Measurements from ENCODE around the gene C2orf92.
"Not testable (repeated sequence)": the region's sequence is repeated elsewhere in the genome, so short reads cannot be mapped to it uniquely, and the experiment has no call there.

Gene C2orf92

DNA sequence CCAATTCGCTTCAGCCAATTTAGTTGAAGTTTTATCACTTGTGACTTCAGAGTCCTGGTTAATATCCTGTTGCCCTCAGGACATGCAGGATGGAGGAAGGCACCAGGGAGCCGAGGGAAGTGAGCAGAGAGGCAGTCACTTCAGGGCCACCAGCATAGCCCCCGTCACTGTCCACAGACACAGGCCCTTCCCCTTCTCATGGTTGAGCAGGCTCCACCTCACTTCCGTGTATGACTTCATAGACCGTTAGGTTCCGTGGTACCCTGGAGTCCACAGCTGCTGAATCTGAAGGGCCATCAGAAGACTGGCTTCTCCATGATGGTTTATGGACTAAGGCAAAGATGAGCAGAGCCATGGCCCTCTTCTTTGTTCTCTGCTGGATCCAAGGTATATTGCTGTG is at the start of gene C2orf92:
C2orf92 (plus strand) TSS at position 266 of the 400 bp plus-strand sequence; CDS start at position 342, 76 bp downstream.
- no peak for FAIRE-seq

DNA sequence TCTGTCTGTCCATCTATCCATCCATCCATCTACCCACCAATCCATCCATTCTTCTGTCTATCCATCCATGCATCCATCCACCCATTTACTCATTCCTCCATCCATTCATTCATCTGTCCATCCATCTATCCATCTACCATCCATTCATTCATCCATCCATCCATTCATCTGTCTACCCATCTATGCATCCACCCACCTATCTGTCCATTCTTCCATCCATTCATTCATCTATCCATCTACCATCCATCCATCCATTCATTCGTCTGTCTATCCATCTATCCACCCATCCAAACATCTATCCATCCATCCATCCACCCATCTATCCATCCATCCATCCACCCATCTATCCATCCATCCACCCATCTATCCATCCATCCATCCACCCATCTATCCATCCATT is 49.0 kb upstream of the C2orf92 start:
- FAIRE-seq = not testable (repeated sequence)

- not testable (repeated sequence) for FAIRE-seq
These were observed 46.5 kb upstream of the C2orf92 start for GRCh38 chr2:97622976-97623375.

DNA sequence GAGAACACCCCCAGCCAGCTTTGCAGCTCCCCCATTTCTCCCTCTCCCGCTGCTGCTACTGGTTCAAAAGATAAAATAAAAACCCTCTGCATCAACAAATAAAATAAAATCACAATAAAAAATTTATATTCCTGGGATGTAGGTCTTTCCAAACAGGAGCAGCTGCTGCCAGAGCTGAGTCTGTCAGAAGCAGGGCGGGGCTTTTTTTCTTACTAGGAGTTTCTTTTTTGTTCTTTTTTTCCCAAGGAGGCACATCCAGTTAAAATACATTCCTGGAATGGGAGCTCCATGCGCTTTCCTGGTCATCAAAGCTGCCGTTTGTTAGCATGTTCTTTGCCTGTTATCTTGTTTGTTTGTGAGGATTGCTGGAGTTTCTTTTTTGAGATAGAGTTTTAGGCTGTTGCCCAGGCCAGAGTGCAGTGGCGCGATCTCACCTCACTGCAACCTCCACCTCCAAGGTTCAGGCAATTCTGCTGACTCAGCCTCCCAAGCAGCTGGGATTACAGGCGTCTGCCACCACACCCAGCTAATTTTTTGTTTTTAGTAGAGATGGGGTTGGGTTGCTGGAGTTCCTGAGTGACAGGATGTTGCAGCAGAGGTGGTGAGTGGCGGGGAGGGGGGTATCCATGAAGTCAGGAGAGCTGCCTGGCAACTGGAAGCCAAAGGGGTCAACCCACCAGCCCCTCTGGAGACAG is 44.0 kb upstream of the C2orf92 start:
- not testable (repeated sequence) for FAIRE-seq

DNA sequence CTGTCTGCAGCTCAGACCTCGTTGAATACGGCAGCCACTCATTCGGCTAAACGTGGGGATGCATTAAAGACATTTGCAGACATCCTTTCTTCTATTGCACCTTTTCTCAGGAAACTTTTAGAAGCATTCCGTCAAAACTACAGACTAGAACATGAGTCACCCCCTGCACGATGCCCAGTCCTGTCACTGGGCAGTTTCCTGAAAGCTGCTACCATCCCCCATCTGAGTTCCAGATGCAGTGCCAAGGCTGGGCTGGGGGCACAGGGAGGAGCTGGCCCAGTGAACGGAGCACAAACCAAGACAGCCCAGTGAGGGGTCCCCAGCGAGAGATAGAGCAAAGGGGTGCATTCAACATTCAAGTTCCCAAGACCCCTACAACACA is 43.5 kb upstream of the C2orf92 start:
- not testable (repeated sequence) for FAIRE-seq

DNA sequence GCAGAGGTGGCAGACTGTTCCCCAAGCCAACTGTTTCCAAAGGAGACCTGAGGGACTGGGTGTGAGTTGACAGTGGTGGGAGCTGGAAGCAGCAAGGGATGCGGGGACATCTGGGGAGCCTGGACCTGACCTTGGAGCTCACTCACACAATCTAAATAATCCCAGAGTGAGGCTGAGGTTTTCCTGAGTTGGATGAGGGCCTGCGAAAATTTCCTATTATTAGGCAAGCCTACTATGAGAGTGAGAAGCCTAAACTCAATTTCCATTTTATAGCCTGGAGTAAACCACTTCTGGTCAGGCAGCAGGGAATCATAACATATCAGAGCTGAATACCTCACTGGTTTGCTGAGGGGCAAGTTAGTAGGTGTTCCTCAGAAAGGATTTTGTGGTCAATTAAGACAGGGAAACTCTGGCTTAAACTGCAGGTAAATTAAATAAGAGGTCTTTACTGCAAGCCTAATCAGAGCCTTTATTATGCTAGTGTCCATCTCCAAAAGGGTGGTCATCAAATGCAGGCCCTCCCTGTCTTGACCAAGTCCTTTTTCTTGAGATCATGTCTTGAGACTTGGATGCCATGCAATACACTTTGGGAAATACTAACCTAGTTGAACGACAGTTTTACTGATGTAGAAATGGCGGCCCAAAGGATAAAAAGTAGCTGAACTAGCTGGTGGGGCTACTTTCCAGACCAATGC is 25.3 kb upstream of the C2orf92 start:
- no peak for FAIRE-seq

- no peak for FAIRE-seq
These were observed 24.3 kb upstream of the C2orf92 start for GRCh38 chr2:97645112-97645694.

DNA sequence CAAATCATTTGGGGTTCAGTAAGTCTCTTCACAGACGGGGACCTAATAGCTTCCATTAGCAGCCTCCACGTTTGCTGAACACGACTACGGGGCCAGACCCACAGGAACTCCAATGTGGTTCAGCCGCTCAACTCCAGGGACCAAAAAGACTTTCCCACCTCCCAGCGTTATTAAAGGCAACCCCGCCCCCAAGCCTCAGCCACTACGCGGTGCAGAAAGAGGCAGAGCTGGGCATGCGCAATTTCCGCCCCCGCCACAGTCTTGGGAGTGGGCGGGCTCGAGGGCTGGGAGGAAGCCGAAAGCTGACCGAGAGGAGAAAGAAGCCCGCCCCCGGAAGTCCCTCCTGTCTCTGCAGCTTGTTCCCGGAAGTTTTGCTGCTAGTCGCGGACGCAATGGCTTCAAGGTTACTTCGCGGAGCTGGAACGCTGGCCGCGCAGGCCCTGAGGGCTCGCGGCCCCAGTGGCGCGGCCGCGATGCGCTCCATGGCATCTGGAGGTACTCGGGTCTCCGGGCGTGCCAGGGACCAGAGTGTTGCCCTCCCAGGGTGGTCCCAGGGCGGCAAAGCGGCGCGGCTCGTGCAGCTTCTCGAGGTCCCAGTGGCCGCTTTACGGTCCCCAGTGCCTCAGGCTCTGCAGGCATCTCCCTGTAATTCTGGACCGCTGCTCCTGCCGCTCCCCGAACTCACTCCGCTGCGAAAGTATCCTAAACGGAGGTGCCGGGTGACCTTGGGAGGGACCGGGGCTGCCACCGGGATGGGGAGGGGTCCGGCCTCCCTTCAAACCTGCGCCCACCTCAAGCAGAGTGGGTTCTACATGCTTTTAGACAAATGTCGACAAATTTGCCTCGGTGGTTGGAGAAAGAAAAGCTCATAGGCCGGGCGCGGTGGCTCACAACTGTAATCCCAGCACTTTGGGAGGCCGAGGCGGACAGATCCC is 23.6 kb upstream of the C2orf92 start, which contains the start of gene COX5B:
COX5B (plus strand) TSS at position 368 of the 935 bp plus-strand sequence; CDS start at position 393, 25 bp downstream.
- peak; percentile 95 for FAIRE-seq

GRCh38 chr2:97646977-97647376 is 22.5 kb upstream of the C2orf92 start:
- no peak for FAIRE-seq

GRCh38 chr2:97651114-97651513 is 18.4 kb upstream of the C2orf92 start:
- FAIRE-seq = no peak

DNA sequence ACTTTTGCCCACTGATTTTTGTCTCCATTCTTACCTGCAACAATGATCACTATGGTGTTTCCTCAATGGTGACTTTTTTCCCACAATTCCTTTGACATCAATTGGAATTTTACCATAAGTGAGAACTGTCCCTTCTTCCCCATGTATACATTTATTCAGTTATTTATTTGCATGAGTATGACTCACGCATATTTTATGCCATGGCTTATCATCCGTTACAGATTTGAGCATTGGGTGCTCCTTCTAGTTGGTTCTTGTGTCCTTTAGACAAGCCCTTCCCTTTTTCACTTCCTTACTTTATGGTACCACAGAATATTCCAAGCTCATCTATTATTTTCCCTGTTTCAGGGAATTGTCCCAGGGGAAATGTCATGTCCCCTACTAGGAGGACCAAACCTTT is 16.0 kb upstream of the C2orf92 start:
- FAIRE-seq = no peak

GRCh38 chr2:97653874-97654273 is 15.6 kb upstream of the C2orf92 start:
- no peak for FAIRE-seq

GRCh38 chr2:97654309-97654708 is 15.2 kb upstream of the C2orf92 start:
- FAIRE-seq = no peak

DNA sequence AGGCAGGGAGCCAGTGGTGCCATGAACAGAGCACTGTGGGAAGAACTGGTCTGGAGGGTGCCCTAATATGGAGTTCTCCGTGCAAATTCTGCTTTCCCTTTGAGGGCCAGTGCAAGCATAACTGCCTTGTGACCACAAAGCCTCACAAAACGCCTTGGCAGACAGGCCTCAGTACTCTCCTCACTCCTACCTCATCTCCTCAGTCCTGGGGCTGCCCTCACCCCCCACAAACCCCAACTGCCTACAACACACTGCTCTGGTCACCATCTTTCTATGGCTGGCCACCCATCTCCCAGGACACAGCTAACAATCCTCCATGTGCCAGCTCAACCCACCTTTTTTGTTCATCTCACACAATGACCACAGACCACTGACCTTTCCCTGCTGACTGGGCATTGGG is 14.7 kb upstream of the C2orf92 start:
- no peak for FAIRE-seq

DNA sequence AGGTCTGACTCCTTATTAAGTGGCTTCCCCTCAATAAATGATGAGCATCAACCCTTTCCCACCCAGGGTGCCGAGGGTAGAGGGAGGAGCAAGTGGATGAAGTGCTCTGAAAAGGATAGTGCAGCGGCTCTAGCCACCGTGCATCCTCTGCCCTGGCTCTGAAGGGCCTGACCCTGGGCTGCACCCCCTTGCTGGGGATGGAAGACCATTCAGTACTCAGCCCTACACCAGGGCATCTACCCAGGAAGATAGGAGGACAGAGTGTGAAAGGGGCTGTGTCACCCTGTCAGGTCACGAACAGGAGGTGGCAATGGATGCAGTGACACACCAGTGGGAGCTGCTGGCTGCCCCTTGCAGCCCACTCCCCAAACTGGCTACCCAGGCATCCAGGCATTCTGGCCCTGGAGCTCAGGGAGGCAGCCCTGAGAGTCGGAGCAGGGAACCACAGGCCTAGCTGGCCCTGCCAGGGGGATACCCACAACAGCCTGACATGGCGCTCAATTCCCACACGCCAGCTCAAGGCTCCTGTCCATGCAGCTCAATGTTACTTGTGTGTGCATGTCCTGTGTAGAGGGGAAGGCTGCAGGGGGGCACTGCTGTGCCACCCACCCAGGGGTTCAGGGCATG is 13.3 kb upstream of the C2orf92 start:
- FAIRE-seq = no peak

DNA sequence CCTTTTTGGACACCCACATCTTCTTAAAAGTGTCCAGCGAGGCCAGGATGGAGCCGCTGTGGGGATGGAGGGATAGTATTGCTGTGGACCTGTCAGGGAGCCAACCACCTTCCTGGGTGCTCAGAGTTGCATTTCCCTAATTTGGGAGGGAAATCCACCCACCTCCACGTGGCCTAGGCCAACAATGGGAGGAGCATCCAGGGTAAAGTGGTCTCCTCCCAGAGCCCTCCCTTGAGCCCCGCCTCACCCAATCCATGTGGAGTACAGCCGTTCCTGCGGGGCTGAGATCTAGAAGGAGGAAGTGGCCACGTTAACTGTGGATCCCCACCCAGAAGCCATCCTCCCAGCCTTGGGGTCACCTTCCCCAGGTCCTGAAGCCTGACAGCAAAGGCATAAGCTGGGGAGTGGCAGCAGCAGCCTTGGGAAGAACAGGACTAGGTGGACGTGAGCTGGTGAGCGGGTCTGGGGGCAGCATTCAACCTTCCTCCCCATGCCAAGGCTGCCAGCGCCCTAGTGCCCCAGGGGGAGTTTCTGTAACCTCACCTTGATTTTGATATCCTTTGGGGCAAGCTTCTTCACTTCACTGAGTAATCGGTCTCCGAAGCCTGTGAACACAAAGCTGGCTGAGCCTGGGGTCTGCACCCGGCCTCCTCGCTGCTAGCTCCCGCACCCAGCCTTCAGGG is 12.5 kb upstream of the C2orf92 start:
- no peak for FAIRE-seq

DNA sequence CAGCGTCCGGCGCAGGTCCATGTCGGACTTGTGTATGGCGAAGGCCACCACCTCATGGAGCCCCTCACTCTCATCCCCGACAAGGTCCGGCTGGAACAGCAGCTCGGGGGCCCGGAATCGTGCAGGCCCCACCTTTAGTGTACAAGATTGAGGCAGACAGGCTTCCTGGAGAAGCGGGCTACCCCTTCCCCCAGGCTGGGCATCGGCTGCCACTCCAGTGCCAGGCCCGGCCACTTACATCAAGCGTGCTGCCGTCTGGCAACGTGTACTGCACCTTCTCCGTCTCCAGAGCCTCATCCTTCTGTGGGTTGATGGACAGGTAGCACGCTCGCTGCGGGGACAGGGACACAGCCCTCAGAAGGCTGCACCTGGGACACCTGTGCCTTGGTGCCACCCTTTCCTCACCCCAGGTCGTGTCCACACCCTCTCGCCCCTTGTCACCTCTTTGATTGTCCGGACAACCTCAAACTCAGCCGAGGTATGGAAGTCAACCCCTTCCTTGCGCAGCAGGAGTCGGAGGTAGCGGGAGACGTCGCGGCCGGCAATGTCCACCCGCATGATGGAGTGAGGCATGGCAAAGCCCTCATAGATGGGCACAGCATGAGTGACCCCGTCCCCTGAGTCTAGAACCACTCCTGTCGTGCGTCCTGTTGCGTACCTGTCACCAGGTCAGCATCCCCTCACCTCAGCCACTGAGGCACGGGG is 11.4 kb upstream of the C2orf92 start:
- FAIRE-seq = no peak

DNA sequence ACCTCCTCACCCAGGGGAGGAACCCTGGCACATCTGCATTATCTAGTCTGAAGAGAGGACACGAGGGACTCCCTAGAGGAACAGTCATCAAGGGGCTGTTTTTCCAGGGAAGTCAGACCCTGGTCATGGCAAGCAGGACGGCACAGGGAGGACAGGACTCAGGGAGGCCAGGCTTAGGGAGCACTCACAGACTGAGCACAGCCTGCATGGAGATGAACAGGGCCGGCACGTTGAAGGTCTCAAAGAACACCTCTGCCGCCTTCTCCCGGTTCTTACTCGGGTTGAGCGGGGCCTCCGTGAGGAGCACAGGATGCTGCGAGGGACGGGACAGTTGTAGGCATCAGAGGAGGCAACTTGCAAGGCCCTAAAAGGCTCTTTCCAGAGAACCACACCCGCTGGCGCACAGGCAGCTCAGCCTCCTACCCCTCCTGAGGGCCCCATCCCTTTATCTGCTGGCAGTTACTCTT is 10.8 kb upstream of the C2orf92 start:
- no peak for FAIRE-seq

GRCh38 chr2:97659256-97660043 is 10.1 kb upstream of the C2orf92 start:
- FAIRE-seq = no peak

Data from A204.1 (cell line).